DND-41 (cell line): ENCODE results near the gene ABLIM2.

Experiments used
- EZH2 ChIP-seq: IDR thresholded peaks from 3 replicates; pipeline ENCODE4 v1.6.1; 2012; ENCODE audit warnings: borderline replicate concordance, low read depth, mild to moderate bottlenecking, moderate library complexity, low read length, inconsistent platforms; ENCODE audit not compliant: severe bottlenecking
- TF ChIP-seq, protein P1 (sequence below): IDR thresholded peaks from 2 replicates; pipeline ENCODE4 v1.5.1; 2012; ENCODE audit warnings: borderline replicate concordance, low read length, moderate library complexity, mild to moderate bottlenecking; ENCODE audit not compliant: poor library complexity, severe bottlenecking; ENCODE audit errors: extremely low read depth

DNA sequence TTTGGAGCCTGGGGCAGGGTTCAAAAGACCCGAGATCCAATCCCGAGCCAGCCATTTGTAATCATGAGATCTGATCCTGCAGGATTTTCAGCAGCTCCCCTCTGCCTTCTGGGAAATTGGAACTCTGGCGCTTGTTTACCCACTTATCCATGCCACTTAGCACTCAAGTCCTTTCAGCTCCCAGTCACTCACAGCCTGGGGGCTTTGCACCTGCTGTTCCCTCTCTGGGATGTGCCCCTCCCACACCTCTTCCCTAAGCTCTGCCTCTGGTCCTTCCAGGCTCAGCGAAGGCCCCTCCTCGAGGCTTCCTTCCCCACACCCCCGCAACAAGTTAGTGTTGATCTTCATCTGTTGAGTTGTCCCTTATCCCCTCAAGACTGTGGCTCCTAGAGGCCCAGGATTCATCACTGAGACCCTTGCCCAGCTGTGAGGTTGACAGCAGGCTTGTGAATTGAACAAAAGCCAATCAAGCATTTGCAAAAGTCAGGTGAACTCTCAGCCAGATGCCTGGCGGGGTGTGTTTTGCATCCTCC is 119.8 kb downstream of the ABLIM2 start:
- TF ChIP-seq, protein P1, sequence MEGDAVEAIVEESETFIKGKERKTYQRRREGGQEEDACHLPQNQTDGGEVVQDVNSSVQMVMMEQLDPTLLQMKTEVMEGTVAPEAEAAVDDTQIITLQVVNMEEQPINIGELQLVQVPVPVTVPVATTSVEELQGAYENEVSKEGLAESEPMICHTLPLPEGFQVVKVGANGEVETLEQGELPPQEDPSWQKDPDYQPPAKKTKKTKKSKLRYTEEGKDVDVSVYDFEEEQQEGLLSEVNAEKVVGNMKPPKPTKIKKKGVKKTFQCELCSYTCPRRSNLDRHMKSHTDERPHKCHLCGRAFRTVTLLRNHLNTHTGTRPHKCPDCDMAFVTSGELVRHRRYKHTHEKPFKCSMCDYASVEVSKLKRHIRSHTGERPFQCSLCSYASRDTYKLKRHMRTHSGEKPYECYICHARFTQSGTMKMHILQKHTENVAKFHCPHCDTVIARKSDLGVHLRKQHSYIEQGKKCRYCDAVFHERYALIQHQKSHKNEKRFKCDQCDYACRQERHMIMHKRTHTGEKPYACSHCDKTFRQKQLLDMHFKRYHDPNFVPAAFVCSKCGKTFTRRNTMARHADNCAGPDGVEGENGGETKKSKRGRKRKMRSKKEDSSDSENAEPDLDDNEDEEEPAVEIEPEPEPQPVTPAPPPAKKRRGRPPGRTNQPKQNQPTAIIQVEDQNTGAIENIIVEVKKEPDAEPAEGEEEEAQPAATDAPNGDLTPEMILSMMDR, result no peak
- no peak for TF ChIP-seq EZH2
